ENCODE results near the gene ARHGAP4. TPM values are rescaled to one million over a fixed set of nuclear protein-coding genes. Genes with fewer than 3 reads are reported as not detected.
A peak's percentile ranks its signal among the peaks of the same experiment; 100 is the strongest.

The ARHGAP4 gene
- total and polyA plus RNA-seq, 3 donors from 2014 or later = 25.6 to 41.3 (median 34.6) TPM

GRCh38 chrX:153972368-153973126 lies 46.5 kb upstream of the ARHGAP4 start, which contains the start of gene TMEM187:
Gene TMEM187 (plus strand): TSS chrX:153972754. CDS start chrX:153982063, 9,309 bp downstream.
- WGBS, 2 donors = 0 to 3% methylated on average over 2 to 10 of the region's 103 CpGs
- peak within 1 kb of the TSS; percentile 98 to 99 for H3K27ac ChIP-seq

GRCh38 chrX:153971450-153972367 lies 45.6 kb upstream of the ARHGAP4 start, which contains the start of gene HCFC1:
Gene HCFC1 (minus strand): TSS chrX:153971818. CDS start chrX:153970840, 978 bp downstream.
- TF ChIP-seq CTCF (IDR thresholded peaks at IDR 0.05) = no peak
- no peak for TF ChIP-seq POLR2A (IDR thresholded peaks at IDR 0.05)
- DNase-seq = peak; percentile 90
- Histone ChIP-seq H3K9me3 (no peaks in the 10 kb centered on the region), H3K27ac (peak within 1 kb of the TSS; percentile 98 to 99), H3K27me3 (no peaks in the 10 kb centered on the region), H3K4me3 (peak within 1 kb of the TSS; percentile 74 to 88), H3K36me3 (ENCODE audit: low read depth, missing control alignments) (no peaks in the 10 kb centered on the region), H3K4me1 (peaks cover 10% of the 10 kb centered on the region)
- 1% methylated on average over 69 of the region's 96 CpGs; no CpG with 5 or more reads in 1 of the 2 donors for WGBS, 2 donors
- intact Hi-C loops (cut with DNase I; ENCODE audit: low total_unique reads) = no loop called here

More at GRCh38 chrX:153972368-153973126, 46.5 kb upstream of the ARHGAP4 start, which contains the start of gene TMEM187:
- Histone ChIP-seq H3K4me3 (peak within 1 kb of the TSS; percentile 74 to 88), H3K9me3 (no peaks in the 10 kb centered on the region), H3K4me1 (peaks cover 4% of the 10 kb centered on the region), H3K27me3 (no peaks in the 10 kb centered on the region), H3K36me3 (ENCODE audit: low read depth, missing control alignments) (no peaks in the 10 kb centered on the region)
- intact Hi-C loops (cut with DNase I; ENCODE audit: low total_unique reads) = no loop called here
- peak; percentile 83 for DNase-seq
- no peak for TF ChIP-seq CTCF (IDR thresholded peaks at IDR 0.05)
- TF ChIP-seq POLR2A (IDR thresholded peaks at IDR 0.05) = no peak

GRCh38 chrX:153971124-153971449 lies 45.0 kb upstream of the ARHGAP4 start:
- intact Hi-C loops (cut with DNase I; ENCODE audit: low total_unique reads) = no loop called here
- peak overlapping the region; percentile 74 to 88 for H3K4me3 ChIP-seq
- DNase-seq = peak; percentile 88
- H3K27ac ChIP-seq = peak overlapping the region; percentile 98 to 99
- peaks cover 12% of the 10 kb centered on the region for H3K4me1 ChIP-seq
- 0% methylated on average over 25 of the region's 34 CpGs; no CpG with 5 or more reads in 1 of the 2 donors for WGBS, 2 donors
- no peak for TF ChIP-seq CTCF (IDR thresholded peaks at IDR 0.05)
- TF ChIP-seq POLR2A (IDR thresholded peaks at IDR 0.05) = no peak
- no peaks in the 10 kb centered on the region for H3K27me3 ChIP-seq
- no peaks in the 10 kb centered on the region for H3K36me3 ChIP-seq (ENCODE audit: low read depth, missing control alignments)
- no peaks in the 10 kb centered on the region for H3K9me3 ChIP-seq

GRCh38 chrX:153970357-153971123 lies 44.5 kb upstream of the ARHGAP4 start:
- no peaks in the 10 kb centered on the region for H3K27me3 ChIP-seq
- peak; percentile 42 for DNase-seq
- peaks cover 12% of the 10 kb centered on the region for H3K4me1 ChIP-seq
- intact Hi-C loops (cut with DNase I; ENCODE audit: low total_unique reads) = no loop called here
- peak overlapping the region; percentile 98 to 99 for H3K27ac ChIP-seq
- H3K9me3 ChIP-seq = no peaks in the 10 kb centered on the region
- H3K36me3 ChIP-seq (ENCODE audit: low read depth, missing control alignments) = no peaks in the 10 kb centered on the region
- 0% methylated on average over 3 to 37 of the region's 49 CpGs for WGBS, 2 donors
- peak overlapping the region; percentile 74 to 88 for H3K4me3 ChIP-seq
- TF ChIP-seq POLR2A (IDR thresholded peaks at IDR 0.05) (no peak), CTCF (IDR thresholded peaks at IDR 0.05) (no peak)

Measured in testis (tissue), 3 donors.